Stomach (tissue), 9 donors: ENCODE results near the gene FCGR3A. TPM values are rescaled to one million over a fixed set of nuclear protein-coding genes. Genes with fewer than 3 reads are reported as not detected.

Experiments
- DNase-seq, 2 donors: peaks; one replicate each; pipeline versions ENCODE4 v3.0.0 to v3.0.0-alpha.2; 2013 to 2019
- H3K27ac ChIP-seq, 5 donors: fragments of 200-600 bp in 4 of 5; sonication (generic) in 4 of 5; one replicate each; pipeline ENCODE4 v1.5.1; 2013 to 2019; ENCODE audit warnings: mild to moderate bottlenecking in 1 of 5, moderate library complexity in 1 of 5
- H3K27me3 ChIP-seq, 3 donors: fragments of 200-600 bp; sonication (generic); one replicate each; pipeline ENCODE4 v1.5.1; 2017 to 2019; ENCODE audit warnings: mixed run types in 1 of 3
- H3K36me3 ChIP-seq, 4 donors: fragments of 200-600 bp; sonication (generic); 1 replicate in 3 of 4; 2 replicates in 1 of 4; pipeline ENCODE4 v1.5.1; 2016 to 2019
- H3K4me1 ChIP-seq, 4 donors: fragments of 200-600 bp; sonication (generic); one replicate each; pipeline ENCODE4 v1.5.1; 2016 to 2019
- H3K4me3 ChIP-seq, 4 donors: fragments of 200-600 bp; sonication (generic) in 3 of 4; one replicate each; pipeline ENCODE4 v1.5.1; 2016 to 2019; ENCODE audit warnings: mild to moderate bottlenecking in 1 of 4
- H3K9me3 ChIP-seq, 4 donors: fragments of 200-600 bp; sonication (generic); one replicate each; pipeline ENCODE4 v1.5.1; 2016 to 2019
- CTCF ChIP-seq, 7 experiments: fragments of 450-650 bp in 4 of 7; fragments of 200-600 bp in 3 of 7; sonication (generic) in 3 of 7; IDR thresholded peaks; one replicate each; pipeline ENCODE4 v1.5.1; 2016 to 2019; ENCODE audit warnings: antibody characterized with exemption in 7 of 7, control low read depth in 2 of 7, mild to moderate bottlenecking in 1 of 7
- EP300 ChIP-seq: sonication (generic); formaldehyde crosslinking; IDR thresholded peaks from one replicate; pipeline ENCODE4 v1.6.1; 2017; ENCODE audit warnings: antibody characterized with exemption
- POLR2A ChIP-seq, 4 donors: fragments of 450-650 bp; IDR thresholded peaks; one replicate each; pipeline ENCODE4 v1.6.1; 2016; ENCODE audit warnings: antibody characterized with exemption in 4 of 4, control low read depth in 2 of 4, mild to moderate bottlenecking in 1 of 4, moderate library complexity in 1 of 4
- POLR2AphosphoS5 ChIP-seq, 3 donors: sonication (generic); formaldehyde crosslinking; IDR thresholded peaks; one replicate each; pipeline ENCODE4 v1.6.1; 2016; ENCODE audit warnings: antibody characterized with exemption in 3 of 3
- whole genome bisulfite sequencing, 5 donors: extraction: QIAGEN DNeasy Blood & Tissue Kit in 3 of 5; methylation state at CpG; one replicate each; pipeline versions ENCODE4 v1.1.5 to v1.1.7; 2013 to 2018; 5-methylcytosine and 5-hydroxymethylcytosine counted together
- intact Hi-C: fragments of 100-400 bp; cut with DNase I; formaldehyde crosslinking; loops from one replicate; pipeline ENCODE4 v1.15.1; 2023; ENCODE audit warnings: low total_unique reads
- polyA plus RNA-seq, 3 donors: library from polyadenylated mRNA; stranded (reverse); fragments of 200-250 nt; gene quantifications; one replicate each; pipeline ENCODE4 v1.2.3, GENCODE V29; 2013
- total RNA-seq, 5 donors: library from RNA; depleted of rRNA; stranded (reverse); fragments of >200 nt; gene quantifications; one replicate each; pipeline versions ENCODE4 v1.1.0 to v1.2.3, GENCODE V29; 2014 to 2016
- donor health status: healthy with polysubstance abuse.
- donor health status: Bipolar disorder and iron deficiency.
- donor health status: healthy.

The FCGR3A gene
- total and polyA plus RNA-seq, 8 donors = 2.2 to 18.0 (median 6.7) TPM; not detected in 1

- H3K4me3 ChIP-seq = no peak overlapping the region
- H3K27me3 ChIP-seq = peaks cover 0 to 9% (median 0%) of the 10 kb centered on the region in 3 donors
- no peak for DNase-seq
- no peaks in the 10 kb centered on the region for H3K36me3 ChIP-seq
- intact Hi-C loops = no loop called here
- H3K27ac ChIP-seq = no peak overlapping the region
- TF ChIP-seq POLR2A (IDR thresholded peaks at IDR 0.05) = no peak
- no peak for TF ChIP-seq POLR2AphosphoS5 (IDR thresholded peaks at IDR 0.05)
- no peak for TF ChIP-seq EP300
- TF ChIP-seq CTCF (IDR thresholded peaks at IDR 0.05) = no peak
- H3K9me3 ChIP-seq = no peaks in the 10 kb centered on the region
- H3K4me1 ChIP-seq = peaks cover 0 to 11% (median 8%) of the 10 kb centered on the region in 4 donors
Measured at GRCh38 chr1:161503394-161503748, 46.2 kb downstream of the FCGR3A start.

DNA sequence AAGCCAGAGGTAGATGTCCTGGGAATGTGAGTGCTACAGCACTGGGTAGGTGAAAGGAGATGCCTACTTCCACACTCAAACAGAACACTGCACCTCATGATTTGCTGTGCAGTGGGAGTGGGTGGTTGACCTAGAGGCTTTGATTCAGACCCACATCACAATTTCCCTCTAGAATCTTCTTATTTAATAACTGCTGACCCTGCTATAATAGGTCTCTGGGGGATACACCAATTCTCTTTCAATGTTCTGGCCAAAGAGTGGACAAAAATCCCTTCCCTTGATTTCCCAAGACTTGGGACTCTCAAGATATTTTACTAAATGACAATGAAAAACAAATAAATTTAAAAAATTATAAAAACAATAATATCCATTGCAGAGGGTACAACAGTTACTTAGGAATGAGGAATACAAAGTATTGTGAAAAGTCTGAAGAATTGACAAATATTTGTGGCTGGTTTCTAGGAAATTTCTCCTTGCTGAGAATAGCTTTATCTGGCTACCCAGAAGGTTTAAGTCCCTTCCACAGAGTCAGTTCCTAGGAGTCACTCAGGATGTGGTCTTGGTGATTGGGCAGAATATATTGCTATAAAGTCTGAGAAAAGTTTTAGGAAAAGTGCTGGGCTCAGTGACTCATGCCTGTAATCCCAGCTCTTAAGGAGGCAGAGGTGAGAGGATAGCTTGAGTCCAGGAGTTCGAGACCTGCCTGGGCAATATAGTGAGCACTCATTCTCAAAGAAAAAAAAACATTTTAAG is 46.8 kb downstream of the FCGR3A start:
- no peaks in the 10 kb centered on the region for H3K36me3 ChIP-seq
- peaks cover 0 to 9% (median 0%) of the 10 kb centered on the region in 3 donors for H3K27me3 ChIP-seq
- no peak for DNase-seq
- intact Hi-C loops = no loop called here
- no peak overlapping the region for H3K27ac ChIP-seq
- H3K4me3 ChIP-seq = no peak overlapping the region
- TF ChIP-seq POLR2AphosphoS5 (IDR thresholded peaks at IDR 0.05) = no peak
- H3K4me1 ChIP-seq = peaks cover 0 to 11% (median 8%) of the 10 kb centered on the region in 4 donors
- H3K9me3 ChIP-seq = no peaks in the 10 kb centered on the region
- WGBS, 5 donors = 50 to 87% (median 76%) methylated on average over 1 of the region's 1 CpG

GRCh38 chr1:161502181-161502580 is 47.4 kb downstream of the FCGR3A start:
- H3K27ac ChIP-seq = no peak overlapping the region
- H3K9me3 ChIP-seq = no peaks in the 10 kb centered on the region
- DNase-seq = no peak
- H3K4me3 ChIP-seq = no peak overlapping the region
- WGBS, 5 donors = 36 to 60% (median 45%) methylated on average over 4 of the region's 4 CpGs
- H3K4me1 ChIP-seq = peaks cover 0 to 10% (median 6%) of the 10 kb centered on the region in 4 donors
- peaks cover 0 to 13% (median 0%) of the 10 kb centered on the region in 3 donors for H3K27me3 ChIP-seq
- H3K36me3 ChIP-seq = no peaks in the 10 kb centered on the region
- intact Hi-C loops = no loop called here
- TF ChIP-seq EP300 (no peak), POLR2AphosphoS5 (IDR thresholded peaks at IDR 0.05) (no peak), CTCF (IDR thresholded peaks at IDR 0.05) (no peak), POLR2A (IDR thresholded peaks at IDR 0.05) (no peak)

- TF ChIP-seq CTCF (IDR thresholded peaks at IDR 0.05) (no peak), POLR2AphosphoS5 (IDR thresholded peaks at IDR 0.05) (no peak), POLR2A (IDR thresholded peaks at IDR 0.05) (no peak), EP300 (no peak)
- H3K4me3 ChIP-seq = no peak overlapping the region
- H3K4me1 ChIP-seq = peaks cover 0 to under 1% (median 0%) of the 10 kb centered on the region in 4 donors
- intact Hi-C loops = no loop called here
- WGBS, 5 donors = 91 to 97% (median 92%) methylated on average over 1 of the region's 1 CpG
- no peak overlapping the region for H3K27ac ChIP-seq
- H3K36me3 ChIP-seq = no peaks in the 10 kb centered on the region
- no peaks in the 10 kb centered on the region for H3K9me3 ChIP-seq
- peaks cover 0 to 15% (median 0%) of the 10 kb centered on the region in 3 donors for H3K27me3 ChIP-seq
- no peak for DNase-seq
Measured at GRCh38 chr1:161501234-161501633, 48.4 kb downstream of the FCGR3A start.
